NCI-H226 (cell line): ENCODE results near the gene NBPF4.
"Not testable (repeated sequence)": the region's sequence is repeated elsewhere in the genome, so short reads cannot be mapped to it uniquely, and the experiment has no call there.

Source experiments
- DNase-seq: peaks from one replicate; pipeline ENCODE4 v3.0.0-alpha.2; 2015

Gene NBPF4, protein sequence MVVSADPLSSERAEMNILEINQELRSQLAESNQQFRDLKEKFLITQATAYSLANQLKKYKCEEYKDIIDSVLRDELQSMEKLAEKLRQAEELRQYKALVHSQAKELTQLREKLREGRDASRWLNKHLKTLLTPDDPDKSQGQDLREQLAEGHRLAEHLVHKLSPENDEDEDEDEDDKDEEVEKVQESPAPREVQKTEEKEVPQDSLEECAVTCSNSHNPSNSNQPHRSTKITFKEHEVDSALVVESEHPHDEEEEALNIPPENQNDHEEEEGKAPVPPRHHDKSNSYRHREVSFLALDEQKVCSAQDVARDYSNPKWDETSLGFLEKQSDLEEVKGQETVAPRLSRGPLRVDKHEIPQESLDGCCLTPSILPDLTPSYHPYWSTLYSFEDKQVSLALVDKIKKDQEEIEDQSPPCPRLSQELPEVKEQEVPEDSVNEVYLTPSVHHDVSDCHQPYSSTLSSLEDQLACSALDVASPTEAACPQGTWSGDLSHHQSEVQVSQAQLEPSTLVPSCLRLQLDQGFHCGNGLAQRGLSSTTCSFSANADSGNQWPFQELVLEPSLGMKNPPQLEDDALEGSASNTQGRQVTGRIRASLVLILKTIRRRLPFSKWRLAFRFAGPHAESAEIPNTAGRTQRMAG

DNA sequence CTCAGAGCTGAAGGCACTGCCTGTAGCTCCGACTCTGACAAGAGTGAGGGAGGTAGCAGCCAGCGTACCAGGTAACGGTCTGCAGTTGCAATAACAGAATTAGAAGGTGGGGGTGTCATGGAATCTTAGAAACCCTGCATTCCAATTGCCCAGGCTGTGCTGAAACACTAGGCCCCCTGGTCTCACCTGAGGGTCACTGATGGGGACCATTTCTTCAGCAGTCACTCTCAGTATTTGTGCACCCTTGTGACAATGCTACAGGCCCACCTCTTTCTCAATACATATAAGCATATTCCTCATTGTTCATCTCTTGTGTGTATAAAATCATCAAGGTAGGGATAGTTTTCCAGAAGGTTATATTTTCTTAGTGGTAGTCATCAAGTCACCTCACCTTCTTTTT is at the start of gene NBPF4:
TSS of gene NBPF4 (minus strand) at position 101 of the 400 bp plus-strand sequence. CDS start 315 bp downstream, outside the sequence.
- not testable (repeated sequence) for DNase-seq

DNA sequence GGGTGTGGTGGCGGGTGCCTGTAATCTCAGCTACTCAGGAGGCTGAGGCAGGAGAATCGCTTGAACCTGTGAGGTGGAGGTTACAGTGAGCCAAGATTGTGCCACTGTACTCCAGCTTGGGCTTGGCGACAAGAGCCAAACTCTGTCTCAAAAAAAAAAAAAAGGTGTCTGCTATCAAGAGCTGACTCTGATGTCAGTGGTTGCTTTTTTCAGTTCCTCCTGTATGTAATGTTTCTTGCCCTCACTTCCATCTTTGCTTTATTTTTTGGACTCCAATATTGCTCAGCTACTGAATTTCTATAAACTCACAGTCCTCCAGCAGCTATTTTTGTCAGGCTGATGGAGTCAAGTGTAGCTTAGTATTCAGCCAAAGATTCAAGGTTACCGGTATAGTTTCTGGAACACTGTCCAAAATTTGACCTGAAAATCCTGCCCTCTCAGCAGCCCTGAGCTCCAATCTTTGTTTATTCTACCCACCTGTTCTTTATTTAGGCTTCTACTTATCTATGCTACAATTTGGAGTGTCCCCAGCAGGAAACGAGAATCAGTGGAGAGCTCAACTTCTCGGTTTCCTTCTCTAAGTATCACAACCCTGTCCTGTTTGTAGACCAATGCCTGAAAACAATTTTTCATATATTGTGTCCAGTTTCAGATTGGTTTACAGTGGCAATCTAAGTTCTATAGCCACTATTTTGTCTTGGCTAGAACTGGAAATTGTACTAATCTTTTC is 38.8 kb upstream of the NBPF4 start:
- DNase-seq: not testable (repeated sequence)

DNA sequence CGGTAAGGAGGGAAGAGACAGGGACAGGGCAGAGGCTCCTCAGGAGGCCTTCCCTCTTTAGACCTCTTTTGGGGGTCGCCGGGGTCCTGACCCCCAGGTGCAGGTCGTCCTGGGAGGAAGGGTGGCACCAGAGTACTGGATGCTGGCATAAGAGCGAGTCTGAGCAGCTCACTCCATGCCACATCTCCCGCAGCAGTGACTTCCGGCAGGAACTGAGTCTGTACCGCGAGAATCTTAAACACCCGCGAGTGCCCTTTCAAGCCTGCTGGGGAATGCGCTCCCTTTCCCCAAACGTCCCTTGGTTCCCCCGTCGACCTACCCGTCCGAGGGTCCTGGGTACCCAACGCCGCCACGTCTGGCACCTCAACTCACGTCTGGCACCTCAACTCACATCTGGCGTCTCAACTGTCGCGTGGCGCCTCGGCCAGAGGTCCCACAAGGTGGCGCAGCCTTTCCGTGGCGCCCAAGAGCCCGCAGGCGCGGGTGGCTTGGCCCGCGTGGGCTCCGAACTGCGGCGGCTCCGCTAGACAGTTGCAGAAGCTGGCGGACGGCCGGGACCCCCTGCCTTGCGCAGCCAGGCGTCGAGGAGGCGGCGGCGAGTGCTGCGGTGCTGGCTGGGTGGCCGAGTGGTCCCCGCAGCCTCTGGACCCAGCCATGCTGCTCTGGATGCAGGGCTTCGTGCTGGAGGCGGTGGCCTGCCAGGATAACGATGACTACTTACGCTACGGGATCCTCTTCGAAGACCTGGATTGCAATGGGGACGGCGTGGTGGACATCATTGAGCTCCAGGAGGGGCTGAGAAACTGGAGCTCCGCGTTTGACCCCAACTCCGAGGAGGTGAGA is 28.8 kb upstream of the NBPF4 start:
- DNase-seq: not testable (repeated sequence)

DNA sequence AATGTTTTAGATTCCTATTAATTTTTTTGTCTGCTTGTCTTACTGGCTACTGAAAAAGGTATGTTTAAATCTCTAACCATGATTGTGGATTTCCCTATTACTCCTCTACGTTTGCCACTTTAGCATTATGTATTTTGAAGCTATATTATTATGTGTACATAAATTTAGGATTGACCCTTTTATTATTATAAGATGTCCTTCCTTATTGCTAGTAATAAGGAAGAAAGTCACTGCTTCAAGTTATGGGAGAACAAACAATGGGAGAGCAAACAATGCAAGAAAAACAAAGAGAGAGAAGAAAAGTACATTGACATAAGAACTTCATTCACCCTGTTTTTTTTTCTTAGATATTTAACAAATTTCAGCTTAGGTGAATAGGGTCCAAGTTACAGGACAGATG is 23.2 kb upstream of the NBPF4 start:
- not testable (repeated sequence) for DNase-seq

DNA sequence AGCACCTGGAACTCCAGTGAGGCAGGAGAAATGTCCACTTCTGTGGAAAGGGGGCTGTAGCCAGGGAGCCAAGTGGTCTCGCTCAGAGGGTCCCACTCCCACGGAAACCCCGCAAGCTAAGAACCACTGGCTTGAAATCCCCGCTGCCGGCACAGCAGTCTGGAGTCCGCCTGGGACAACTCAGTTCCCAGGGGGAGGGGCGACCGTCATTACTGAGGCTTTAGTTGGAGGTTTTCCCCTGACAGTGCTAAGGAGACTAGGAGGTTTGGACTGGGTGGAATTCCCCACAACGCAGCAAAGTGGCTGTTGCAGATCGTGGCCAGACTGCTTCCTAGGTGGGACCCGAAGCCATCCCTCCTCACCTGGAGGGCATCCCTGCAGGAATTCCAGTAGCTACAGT is 18.1 kb upstream of the NBPF4 start:
- DNase-seq: not testable (repeated sequence)

DNA sequence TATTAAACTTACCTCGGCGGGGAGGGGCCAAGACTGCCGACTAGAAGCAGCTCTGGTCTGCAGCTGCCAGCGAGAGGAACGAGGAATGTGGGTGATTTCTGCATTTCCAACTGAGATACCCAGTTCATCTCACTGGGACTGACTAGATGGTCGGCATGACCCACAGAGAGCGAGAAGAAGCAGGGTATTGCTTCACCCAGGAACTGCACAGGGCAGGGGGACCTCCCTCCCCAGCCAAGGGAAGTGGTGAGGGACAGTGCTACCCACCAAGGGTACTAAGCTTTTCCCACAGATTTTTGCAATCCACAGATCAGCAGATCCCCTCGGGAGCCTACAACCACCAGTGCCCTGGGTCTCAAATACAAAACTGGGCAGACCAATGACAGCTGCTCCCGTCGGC is 17.6 kb upstream of the NBPF4 start:
- not testable (repeated sequence) for DNase-seq

DNA sequence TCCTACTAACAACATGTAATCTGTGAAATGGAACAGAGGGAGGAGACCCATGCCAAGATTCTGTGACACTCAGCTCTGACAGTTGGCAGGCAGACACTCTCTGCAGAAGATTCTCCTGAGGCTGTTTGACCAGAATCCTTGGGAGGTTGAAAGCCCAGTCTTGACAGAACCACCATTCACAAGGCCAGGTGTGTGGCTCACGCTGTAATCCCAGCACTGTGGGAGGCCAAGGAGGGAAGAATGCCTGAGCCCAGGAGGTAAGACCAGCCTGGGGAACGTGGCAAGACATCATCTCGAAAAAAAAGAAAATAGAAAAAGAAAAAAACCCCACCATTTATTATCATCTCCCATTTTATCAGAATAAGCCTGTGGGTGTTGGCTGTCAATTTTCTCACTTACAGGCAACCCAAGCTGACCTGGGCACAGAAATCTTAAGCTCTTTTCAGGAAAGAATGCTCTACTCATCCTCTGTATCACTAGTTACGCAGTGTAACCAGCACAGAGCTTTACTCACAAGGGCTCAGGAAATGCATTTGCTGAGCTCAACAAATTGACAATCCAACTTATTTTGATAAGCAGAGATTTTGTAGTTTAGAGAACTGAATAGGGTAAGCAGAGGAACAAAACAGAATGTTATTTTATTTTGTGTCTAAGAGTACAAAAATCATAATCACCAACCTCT is 16.8 kb upstream of the NBPF4 start:
- not testable (repeated sequence) for DNase-seq

DNA sequence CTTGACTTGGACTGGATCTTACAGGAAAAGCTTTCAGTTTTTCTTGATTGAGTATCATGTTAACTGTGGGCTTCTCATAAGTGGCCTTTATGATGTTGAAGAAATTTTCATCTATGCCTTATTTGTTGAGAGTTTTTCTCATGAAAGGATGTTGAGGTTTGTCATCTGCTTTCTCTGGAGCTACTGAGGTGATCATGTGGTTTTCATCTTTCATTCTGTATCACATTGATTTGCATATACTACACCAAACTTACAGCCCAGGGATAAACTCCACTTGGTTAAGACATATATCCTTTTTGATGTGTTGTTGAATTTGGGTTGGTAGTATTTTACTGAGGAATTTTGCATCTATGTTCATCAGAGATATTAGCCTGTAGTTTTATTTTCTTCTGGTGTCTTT is 11.6 kb upstream of the NBPF4 start:
- not testable (repeated sequence) for DNase-seq

DNA sequence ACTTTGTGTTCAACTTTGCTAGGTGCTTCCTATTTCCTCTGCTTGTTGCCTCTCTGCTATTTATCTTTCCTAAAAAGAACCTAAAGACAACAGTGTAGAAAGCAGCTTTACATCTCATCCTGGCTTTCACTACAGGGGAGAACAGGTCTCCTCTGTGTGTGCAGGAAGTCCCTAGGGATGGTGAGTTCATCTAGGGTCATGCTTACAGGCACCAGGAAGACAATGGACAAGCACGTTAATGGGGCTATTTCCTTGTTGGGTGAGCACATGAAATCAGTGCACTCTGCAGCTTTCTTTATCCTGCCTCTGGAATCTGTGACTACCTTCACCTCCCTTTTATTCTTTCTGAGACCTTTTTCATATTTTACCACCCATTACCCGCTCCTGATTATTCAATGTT is 4.5 kb downstream of the NBPF4 start:
- not testable (repeated sequence) for DNase-seq

DNA sequence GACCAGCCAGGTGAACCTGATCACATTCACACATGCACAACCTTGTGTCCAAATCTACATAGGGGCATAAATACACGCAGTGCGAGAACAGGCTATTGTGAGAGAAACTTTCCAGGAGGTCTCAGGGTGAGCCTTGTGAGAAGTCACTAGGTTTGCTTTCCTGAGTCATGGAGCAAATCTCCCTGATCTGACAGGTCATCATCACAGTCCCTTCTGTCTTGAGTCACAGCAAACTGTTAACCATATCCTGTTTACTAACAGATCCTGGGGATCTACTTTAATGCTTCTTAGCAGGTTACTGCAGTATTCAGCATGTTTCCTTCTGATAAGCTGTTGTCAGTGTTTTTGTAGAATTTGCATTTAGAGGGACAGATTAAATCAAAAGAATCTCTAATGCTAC is 8.6 kb downstream of the NBPF4 start:
- not testable (repeated sequence) for DNase-seq

DNA sequence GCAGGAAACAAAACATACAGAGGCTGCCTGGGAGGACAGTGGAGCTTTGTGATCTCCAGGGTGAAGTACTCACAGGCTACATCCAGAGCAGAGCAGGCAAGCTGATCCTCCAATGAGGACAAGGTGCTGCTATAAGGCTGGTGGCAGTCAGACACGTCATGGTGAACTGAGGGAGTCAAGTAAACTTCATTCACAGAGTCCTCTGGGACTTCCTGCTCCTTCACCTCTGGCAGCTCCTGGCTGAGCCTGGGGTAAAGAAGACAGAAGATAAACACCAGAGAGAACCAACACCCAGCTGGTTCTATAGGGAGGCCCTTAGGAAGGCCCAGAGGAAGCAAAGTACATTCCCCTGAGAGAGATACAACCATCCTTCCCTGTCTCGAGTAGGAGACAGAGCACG is 11.7 kb downstream of the NBPF4 start:
- DNase-seq: not testable (repeated sequence)

DNA sequence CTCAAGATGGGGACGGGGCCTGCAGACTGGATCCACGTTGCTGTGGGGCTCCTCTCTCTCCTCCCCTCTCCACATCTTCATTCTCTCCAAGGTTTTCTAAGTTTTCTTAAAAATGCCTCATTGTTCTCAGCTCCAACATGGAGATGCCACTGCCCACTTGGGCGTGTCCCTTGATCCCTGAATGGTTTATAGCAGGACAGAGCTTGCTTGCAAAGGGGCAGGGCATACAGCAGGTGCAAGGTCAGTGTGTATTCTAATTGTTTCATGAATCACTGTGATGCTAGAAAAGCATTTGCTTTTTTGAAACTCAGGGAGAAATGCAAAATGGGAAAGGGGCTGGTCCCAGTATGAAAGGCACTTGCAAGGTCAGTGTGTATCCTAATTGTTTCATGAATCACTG is 13.9 kb downstream of the NBPF4 start:
- DNase-seq: not testable (repeated sequence)

DNA sequence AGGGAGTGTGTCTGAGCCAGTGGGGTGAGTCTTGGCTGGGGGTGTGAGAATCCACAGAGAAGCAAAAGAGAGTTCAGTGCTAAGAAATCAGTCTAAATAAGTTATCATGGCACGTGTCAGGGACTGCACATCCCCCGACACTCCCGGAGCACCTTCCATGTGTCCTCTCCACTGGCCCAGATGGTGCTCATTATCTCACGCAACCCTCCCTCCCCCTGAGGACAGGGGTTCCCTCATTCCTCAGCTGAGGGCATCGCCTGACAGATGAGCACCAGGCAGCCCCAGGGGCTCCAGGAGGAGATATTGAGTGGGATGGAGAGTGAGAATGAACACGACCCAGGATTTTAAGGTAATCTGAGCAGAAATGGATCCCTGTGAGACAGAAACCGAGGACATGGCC is 16.1 kb downstream of the NBPF4 start:
- DNase-seq: not testable (repeated sequence)

DNA sequence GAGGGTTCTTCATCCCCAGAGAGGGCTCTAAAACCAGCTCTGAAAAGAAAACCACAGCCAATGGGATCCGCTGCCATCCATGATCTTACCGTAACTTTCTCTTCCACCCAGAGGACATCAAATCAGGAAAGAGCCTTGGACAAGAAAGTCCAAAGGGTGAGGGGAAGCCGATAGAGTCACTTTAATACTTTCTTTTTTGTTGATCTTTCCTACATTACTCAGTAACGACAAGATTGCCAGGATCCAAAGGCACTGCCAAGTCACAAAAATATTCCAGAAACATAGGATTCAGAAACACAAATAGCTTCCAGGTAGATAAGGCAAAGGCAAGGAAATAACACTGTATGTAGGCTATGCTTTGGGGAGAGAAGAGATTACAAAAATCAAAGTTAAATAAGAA is 17.0 kb downstream of the NBPF4 start:
- not testable (repeated sequence) for DNase-seq

DNA sequence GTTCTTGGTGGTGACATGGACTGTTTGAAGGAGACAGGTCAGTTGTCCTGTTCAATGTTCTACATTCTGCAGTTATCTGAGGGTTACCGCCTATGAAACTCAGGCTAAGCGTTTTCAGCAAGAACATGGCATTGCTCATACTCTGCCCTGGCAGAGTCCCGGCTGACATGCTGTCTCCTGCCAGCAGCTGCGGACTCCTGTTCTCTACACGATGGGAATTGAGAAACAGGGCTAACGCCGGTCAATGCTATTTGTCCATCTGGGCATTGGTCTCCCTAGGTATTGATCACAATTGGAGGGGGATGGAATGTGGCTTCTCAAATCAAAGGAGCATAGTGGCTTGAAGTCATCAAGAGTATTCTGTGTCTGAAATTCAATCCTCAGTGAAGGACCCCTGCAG is 20.6 kb downstream of the NBPF4 start:
- DNase-seq: not testable (repeated sequence)

DNA sequence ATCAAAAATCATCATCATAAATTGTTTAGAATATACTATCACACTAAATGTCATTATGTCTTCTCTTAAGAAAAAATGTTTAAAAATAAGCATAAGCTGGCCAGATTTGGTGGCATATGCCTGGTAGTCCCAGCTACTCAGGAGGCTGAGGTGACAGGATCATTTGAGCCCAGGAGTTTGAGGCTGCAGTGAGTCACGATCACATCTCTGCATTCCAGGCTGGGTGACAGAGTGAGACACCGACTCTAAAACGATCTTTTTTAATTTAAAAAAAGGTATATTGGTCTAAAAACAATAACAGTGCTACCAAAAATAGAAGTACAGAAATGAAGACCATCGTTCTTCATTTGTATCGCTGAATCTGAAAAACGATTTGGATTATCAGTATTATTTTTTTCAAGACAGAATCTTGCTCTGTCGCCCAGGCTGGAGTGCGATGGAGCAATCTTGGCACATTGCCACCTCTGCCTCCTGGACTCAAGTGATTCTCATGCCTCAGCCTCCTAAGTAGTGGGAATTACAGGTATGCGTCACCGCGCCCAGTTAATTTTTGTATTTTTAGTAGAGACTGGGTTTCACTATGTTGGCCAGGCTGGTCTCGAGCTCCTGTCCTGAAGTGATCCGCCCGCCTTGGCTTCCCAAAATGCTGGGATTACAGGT is 26.2 kb downstream of the NBPF4 start:
- DNase-seq: not testable (repeated sequence)

DNA sequence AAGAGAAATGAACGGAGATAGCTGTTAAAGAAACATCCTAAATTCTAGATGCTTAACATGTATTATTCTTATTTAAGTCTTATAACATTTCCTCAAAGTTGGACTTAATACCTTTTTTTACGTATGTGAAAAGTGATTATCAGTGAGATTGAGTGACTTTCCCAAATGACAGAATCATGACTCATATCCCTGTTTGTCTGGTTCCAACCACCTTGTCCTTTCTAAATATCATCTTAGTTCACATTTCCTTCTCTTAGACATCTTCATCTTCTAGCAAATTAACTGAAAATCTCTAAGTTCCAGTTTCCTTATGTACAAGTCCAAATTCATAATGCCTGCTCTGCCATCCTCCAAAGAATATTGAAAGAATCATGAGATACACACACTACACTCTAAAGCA is 26.9 kb downstream of the NBPF4 start:
- DNase-seq: not testable (repeated sequence)

DNA sequence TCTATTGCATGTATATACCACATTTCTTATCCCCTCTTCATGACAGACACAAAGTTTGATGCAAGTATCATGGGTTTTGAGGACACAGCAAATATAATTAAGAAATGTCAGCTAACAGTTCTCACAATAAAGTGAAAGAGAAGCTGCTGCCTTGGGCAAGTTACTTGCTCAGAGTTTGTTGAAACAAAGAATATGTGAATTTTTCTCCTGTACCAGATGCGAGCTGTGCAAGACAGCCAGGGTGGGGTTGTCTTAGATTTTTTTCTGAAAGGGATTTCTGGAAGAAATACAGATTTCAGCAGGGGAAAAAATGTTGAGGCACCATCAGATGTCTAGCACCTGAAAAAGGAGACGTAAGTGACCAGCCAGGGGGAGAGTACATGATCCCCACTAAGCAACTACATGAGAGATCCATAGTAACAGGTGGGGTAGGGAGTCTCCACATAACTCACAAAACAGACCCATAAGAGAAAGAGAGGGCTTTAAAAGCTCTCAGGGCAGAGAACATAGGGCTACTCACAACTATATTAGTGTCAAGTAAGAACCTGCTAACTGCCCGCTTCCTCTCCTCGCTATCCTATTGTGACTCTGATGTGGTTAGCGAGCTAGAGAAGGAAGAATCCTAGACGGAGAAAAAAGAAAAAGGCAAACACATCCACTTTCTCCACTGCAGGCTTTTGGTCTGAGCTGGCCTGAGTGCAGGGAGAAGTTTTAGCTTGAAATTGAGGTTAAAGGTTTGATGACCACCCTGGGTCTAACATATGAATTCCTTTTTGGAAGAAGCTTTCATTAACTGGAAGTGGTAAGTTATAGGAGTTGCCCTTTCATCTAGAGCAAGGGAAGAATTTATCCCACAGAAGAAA is 27.6 kb downstream of the NBPF4 start:
- DNase-seq: not testable (repeated sequence)

DNA sequence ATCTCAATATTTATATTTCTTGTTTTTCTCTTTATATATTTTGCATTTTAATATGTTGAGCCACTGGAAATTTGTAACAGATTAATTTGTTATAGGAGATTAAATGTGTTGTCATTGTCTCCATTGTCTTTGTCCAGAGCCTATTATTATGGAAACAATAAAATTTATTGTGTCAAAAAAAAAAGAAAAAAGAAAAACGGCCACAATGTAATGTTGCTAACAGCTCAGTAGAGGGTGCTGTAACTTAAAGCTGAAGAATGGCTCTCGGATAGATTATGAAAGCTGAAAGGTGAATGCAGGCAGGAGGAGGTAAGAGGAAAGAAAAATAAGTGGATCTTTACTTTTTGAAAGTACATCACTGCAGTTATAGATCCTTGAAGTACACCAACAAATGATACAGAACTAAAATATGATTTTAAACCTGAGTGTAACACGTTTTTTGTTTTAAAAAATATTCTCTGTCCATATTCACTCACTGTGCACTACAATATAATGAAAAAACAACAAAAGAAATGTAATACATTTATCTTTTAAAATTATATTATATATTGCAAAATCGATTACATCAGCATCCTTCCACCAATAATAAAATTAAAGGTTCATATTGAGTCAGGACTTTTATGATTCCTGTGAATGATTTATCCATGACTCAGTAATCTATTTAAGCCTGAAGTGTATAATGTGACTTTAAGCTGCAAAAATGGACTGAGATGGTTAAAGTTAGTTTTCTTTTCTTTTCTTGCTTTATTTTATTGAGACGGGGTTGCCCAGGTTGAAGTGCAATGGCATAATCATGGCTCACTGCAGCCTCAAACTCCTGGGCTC is 29.0 kb downstream of the NBPF4 start:
- DNase-seq: not testable (repeated sequence)
